ENCODE data around the gene FER1L5.

- TF ChIP-seq, protein P1, sequence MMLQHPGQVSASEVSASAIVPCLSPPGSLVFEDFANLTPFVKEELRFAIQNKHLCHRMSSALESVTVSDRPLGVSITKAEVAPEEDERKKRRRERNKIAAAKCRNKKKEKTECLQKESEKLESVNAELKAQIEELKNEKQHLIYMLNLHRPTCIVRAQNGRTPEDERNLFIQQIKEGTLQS (IDR thresholded peaks at IDR 0.05) = no peak
- TF ChIP-seq, protein P2, sequence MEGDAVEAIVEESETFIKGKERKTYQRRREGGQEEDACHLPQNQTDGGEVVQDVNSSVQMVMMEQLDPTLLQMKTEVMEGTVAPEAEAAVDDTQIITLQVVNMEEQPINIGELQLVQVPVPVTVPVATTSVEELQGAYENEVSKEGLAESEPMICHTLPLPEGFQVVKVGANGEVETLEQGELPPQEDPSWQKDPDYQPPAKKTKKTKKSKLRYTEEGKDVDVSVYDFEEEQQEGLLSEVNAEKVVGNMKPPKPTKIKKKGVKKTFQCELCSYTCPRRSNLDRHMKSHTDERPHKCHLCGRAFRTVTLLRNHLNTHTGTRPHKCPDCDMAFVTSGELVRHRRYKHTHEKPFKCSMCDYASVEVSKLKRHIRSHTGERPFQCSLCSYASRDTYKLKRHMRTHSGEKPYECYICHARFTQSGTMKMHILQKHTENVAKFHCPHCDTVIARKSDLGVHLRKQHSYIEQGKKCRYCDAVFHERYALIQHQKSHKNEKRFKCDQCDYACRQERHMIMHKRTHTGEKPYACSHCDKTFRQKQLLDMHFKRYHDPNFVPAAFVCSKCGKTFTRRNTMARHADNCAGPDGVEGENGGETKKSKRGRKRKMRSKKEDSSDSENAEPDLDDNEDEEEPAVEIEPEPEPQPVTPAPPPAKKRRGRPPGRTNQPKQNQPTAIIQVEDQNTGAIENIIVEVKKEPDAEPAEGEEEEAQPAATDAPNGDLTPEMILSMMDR (IDR thresholded peaks at IDR 0.05 in 2 of 3, conservative IDR thresholded peaks at IDR 0.05 in 1 of 3; ENCODE audit: borderline replicate concordance in 1 of 3, insufficient read depth in 1 of 3, low read depth in 2 of 3, low read length in 2 of 3) = no peak
- no peak for TF ChIP-seq EZH2 (IDR thresholded peaks at IDR 0.05)
- TF ChIP-seq ZFX (IDR thresholded peaks at IDR 0.05) = no peak
- no peak for TF ChIP-seq SP1 (IDR thresholded peaks at IDR 0.05; ENCODE audit: low read depth)
Observed at GRCh38 chr2:96680561-96681141, 38.1 kb downstream of the FER1L5 start.
